Fibroblast of skin of right biceps (primary cell): ENCODE results near the gene RAC2.

Experiments used
- DNase-seq: peaks from one replicate; pipeline ENCODE4 v3.0.0-alpha.2; 2013

The RAC2 gene

GRCh38 chr22:37184816-37185541 is 59.1 kb downstream of the RAC2 start:
- no peak for DNase-seq

GRCh38 chr22:37184380-37184755 is 59.7 kb downstream of the RAC2 start:
- DNase-seq = no peak

GRCh38 chr22:37183432-37184379 is 60.4 kb downstream of the RAC2 start:
- DNase-seq = no peak

- no peak for DNase-seq
Measured at GRCh38 chr22:37182949-37183245, 61.2 kb downstream of the RAC2 start.

GRCh38 chr22:37182101-37182948 is 61.7 kb downstream of the RAC2 start:
- no peak for DNase-seq

GRCh38 chr22:37181681-37182080 is 62.4 kb downstream of the RAC2 start:
- DNase-seq = no peak

- DNase-seq = no peak
Measured at GRCh38 chr22:37180531-37181231, 63.4 kb downstream of the RAC2 start.

GRCh38 chr22:37179622-37180420 is 64.2 kb downstream of the RAC2 start:
- DNase-seq = no peak

- DNase-seq = no peak
Measured at GRCh38 chr22:37179126-37179470, 65.0 kb downstream of the RAC2 start.

GRCh38 chr22:37178350-37179125 is 65.5 kb downstream of the RAC2 start:
- peak; percentile 27 for DNase-seq

- no peak for DNase-seq
Measured at GRCh38 chr22:37177755-37178154, 66.3 kb downstream of the RAC2 start.

- DNase-seq = no peak
Measured at GRCh38 chr22:37177221-37177620, 66.8 kb downstream of the RAC2 start.

GRCh38 chr22:37176464-37177061 is 67.5 kb downstream of the RAC2 start:
- DNase-seq = peak; percentile 90

GRCh38 chr22:37175414-37176281 is 68.4 kb downstream of the RAC2 start:
- no peak for DNase-seq
